ENCODE data around the gene CD300LG.
A peak's percentile ranks its signal among the peaks of the same experiment; 100 is the strongest.
"Not testable (repeated sequence)": the region's sequence is repeated elsewhere in the genome, so short reads cannot be mapped to it uniquely, and the experiment has no call there.

The CD300LG gene

GRCh38 chr17:43878260-43879175, 31.5 kb downstream of the CD300LG start:
- peak; percentile 96 for DNase-seq (ENCODE audit: low spot score)

- no peak for DNase-seq (ENCODE audit: low spot score)
Measured at GRCh38 chr17:43879723-43880419, 32.9 kb downstream of the CD300LG start.

GRCh38 chr17:43880420-43880991, 33.5 kb downstream of the CD300LG start:
- peak; percentile 31 for DNase-seq (ENCODE audit: low spot score)

- DNase-seq (ENCODE audit: low spot score) = no peak
Measured at GRCh38 chr17:43881181-43881580, 34.2 kb downstream of the CD300LG start.

- no peak for DNase-seq (ENCODE audit: low spot score)
Measured at GRCh38 chr17:43881758-43882505, 35.0 kb downstream of the CD300LG start.

GRCh38 chr17:43882761-43883415, 35.9 kb downstream of the CD300LG start:
- DNase-seq (ENCODE audit: low spot score) = no peak

- DNase-seq (ENCODE audit: low spot score) = no peak
Measured at GRCh38 chr17:43888548-43888947, 41.6 kb downstream of the CD300LG start.

- DNase-seq (ENCODE audit: low spot score) = no peak
Measured at GRCh38 chr17:43890240-43890639, 43.3 kb downstream of the CD300LG start.

- DNase-seq (ENCODE audit: low spot score) = peak; percentile 82
Measured at GRCh38 chr17:43891851-43892646, 45.1 kb downstream of the CD300LG start.

GRCh38 chr17:43892647-43892952, 45.6 kb downstream of the CD300LG start:
- no peak for DNase-seq (ENCODE audit: low spot score)

- not testable (repeated sequence) for DNase-seq (ENCODE audit: low spot score)
Measured at GRCh38 chr17:43894494-43894893, 47.5 kb downstream of the CD300LG start.

GRCh38 chr17:43897831-43898230, 50.9 kb downstream of the CD300LG start:
- no peak for DNase-seq (ENCODE audit: low spot score)

GRCh38 chr17:43898446-43898845, 51.5 kb downstream of the CD300LG start:
- DNase-seq (ENCODE audit: low spot score) = no peak

GRCh38 chr17:43900183-43900857, 53.3 kb downstream of the CD300LG start:
- DNase-seq (ENCODE audit: low spot score) = peak; percentile 98

- DNase-seq (ENCODE audit: low spot score) = no peak
Measured at GRCh38 chr17:43900858-43901754, 54.1 kb downstream of the CD300LG start.

- DNase-seq (ENCODE audit: low spot score) = no peak
Measured at GRCh38 chr17:43901861-43902589, 55.0 kb downstream of the CD300LG start.

- no peak for DNase-seq (ENCODE audit: low spot score)
Measured at GRCh38 chr17:43905400-43905984, 58.5 kb downstream of the CD300LG start.
